Activated CD4-positive, alpha-beta T cell treated with anti-CD3 and anti-CD28 coated beads for 36 hours (primary cell): Measurements from ENCODE around the gene PCNT. TPM values are rescaled to one million over a fixed set of nuclear protein-coding genes. Genes with fewer than 3 reads are reported as not detected.
A peak's percentile ranks its signal among the peaks of the same experiment; 100 is the strongest.

Experiments
- ATAC-seq: fragments of 200-7000 bp; cut with Tn5 transposase; one replicate; pipeline ENCODE4 v1.10.0; 2021; ENCODE audit warnings: mild to moderate bottlenecking, moderate library complexity
- CTCF ChIA-PET: fragments of 350-600 bp; sonication (Branson Sonifier 250); formaldehyde crosslinking; loops from one replicate; lab custom pipeline; 2021; ENCODE audit warnings: antibody characterized with exemption; lab: Charles Lee
- POLR2A ChIA-PET: fragments of 350-600 bp; sonication (Branson Sonifier 250); formaldehyde crosslinking; loops from one replicate; lab custom pipeline; 2021; ENCODE audit warnings: antibody characterized with exemption, inconsistent platforms; lab: Charles Lee
- DNase-seq: peaks from one replicate; pipeline ENCODE4 v3.0.0-alpha.2; 2020
- H3K27ac Mint-ChIP-seq: one replicate; pipeline ENCODE4 v1.8.0; 2021; ENCODE audit warnings: mixed read lengths
- H3K27me3 Mint-ChIP-seq: one replicate; pipeline ENCODE4 v1.8.0; 2021; ENCODE audit warnings: mixed read lengths
- H3K36me3 Mint-ChIP-seq: one replicate; pipeline ENCODE4 v1.8.0; 2021; ENCODE audit warnings: low read depth, mixed read lengths
- H3K4me1 Mint-ChIP-seq: one replicate; pipeline ENCODE4 v1.8.0; 2021; ENCODE audit warnings: mixed read lengths
- H3K4me3 Mint-ChIP-seq: one replicate; pipeline ENCODE4 v1.8.0; 2021; ENCODE audit warnings: mild to moderate bottlenecking, moderate library complexity, mixed read lengths
- H3K9me3 Mint-ChIP-seq: one replicate; pipeline ENCODE4 v1.8.0; 2021; ENCODE audit warnings: low read depth, mixed read lengths
- intact Hi-C, 2 experiments: fragments of 100-400 bp; cut with DNase I in 1 of 2; cut with micrococcal nuclease in 1 of 2; formaldehyde crosslinking; loops; one replicate each; pipeline versions ENCODE4 v1.14.2 to v1.15.1; 2022 to 2024; cut with DNase I, micrococcal nuclease
- total RNA-seq, 2 experiments: library from RNA; stranded (reverse); gene quantifications; one replicate each; pipeline ENCODE4 v1.2.3, GENCODE V29; 2021

Gene PCNT
- total RNA-seq, 2 experiments from 2014 or later = 46.5 to 47.7 TPM

DNA sequence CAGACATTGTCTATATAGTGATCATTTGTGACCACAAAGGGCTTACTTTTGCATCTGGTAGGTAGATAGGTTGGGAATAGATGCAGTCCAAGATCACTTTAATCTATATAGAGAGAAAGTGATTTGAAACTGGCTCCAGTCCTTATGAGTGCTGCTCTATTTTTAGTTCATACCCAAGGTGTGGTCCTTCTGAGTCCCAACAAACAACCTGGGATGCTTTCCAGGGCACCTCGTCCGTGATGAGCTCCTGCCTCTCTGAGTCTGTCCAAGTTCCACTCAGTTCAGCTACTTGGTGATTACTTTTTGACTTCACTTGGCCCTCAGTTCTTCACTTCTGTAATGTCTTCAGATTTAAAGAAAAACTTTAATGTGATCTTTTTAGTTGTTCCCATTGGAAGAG lies 155.0 kb downstream of the PCNT start:
- Mint-ChIP-seq H3K4me3 (no peak overlapping the region), H3K36me3 (peaks cover 12% of the 10 kb centered on the region), H3K9me3 (no peaks in the 10 kb centered on the region), H3K27ac (no peak overlapping the region), H3K27me3 (no peaks in the 10 kb centered on the region), H3K4me1 (peaks cover 25% of the 10 kb centered on the region)
- ChIA-PET CTCF (interaction anchor here (0.7 kb wide), 1 partner anchor 11 kb away, joined by 3 read pairs; no protein-coding TSS in a partner anchor), POLR2A (no interaction called here)
- ATAC-seq (no peak), DNase-seq (no peak)
- intact Hi-C loops = no loop called here

DNA sequence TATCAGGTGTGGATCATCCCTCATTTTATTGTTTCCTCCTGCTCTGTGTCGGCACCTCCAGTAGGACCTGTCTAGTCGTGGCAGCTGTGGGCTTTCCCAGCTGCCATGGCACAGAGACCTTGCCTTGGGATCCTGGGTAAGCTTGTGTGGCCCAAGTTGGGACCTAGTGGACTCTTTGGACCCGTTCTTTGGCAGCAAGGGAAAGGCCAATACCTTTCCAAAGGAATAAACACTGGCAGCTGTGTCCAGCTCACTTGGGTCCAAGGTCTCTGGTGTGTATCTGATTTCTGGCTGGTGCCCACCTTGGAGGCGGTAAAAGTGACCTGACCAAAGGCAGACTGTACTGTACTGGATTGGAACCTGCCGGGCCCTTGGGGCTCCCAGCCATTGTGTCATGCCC lies 156.5 kb downstream of the PCNT start:
- Mint-ChIP-seq H3K9me3 (no peaks in the 10 kb centered on the region), H3K27ac (no peak overlapping the region), H3K4me3 (no peak overlapping the region), H3K36me3 (peaks cover 21% of the 10 kb centered on the region), H3K27me3 (no peaks in the 10 kb centered on the region), H3K4me1 (peaks cover 15% of the 10 kb centered on the region)
- no peak for DNase-seq
- intact Hi-C loops = no loop called here
- no peak for ATAC-seq
- ChIA-PET POLR2A (interaction anchor here (0.6 kb wide), 1 partner anchor 337 kb away, joined by 3 read pairs; no protein-coding TSS in a partner anchor), CTCF (no interaction called here)

DNA sequence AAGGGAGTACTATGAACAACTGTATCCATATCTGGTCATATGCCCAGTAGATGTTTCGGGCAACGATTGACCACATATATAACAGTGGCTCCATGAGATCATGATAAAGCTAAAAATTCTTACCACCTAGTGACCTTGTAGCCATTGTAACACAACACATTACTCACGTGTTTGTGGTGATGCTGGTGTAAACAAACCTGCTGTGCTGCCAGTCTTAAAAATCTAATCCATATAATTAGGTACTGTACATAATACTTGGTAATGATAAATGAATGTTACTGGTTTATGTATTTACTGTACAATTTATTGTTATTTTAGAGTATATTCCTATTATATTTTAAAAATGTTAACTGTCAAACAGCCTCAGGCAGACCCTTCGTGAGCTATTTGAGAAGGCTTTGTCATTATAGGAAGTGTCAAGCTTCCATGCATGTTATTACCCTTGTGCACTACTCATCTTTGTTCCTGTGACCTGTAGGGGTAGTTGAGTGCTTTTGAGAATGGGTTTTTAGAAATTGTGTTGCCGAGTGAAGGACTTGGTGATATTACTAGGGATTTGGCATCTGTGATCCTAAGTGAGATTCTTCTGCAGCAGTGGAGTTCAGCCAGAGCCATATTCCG lies 158.4 kb downstream of the PCNT start:
- Mint-ChIP-seq H3K9me3 (no peaks in the 10 kb centered on the region), H3K36me3 (peaks cover 17% of the 10 kb centered on the region), H3K27ac (no peak overlapping the region), H3K4me3 (no peak overlapping the region), H3K4me1 (peaks cover 15% of the 10 kb centered on the region), H3K27me3 (no peaks in the 10 kb centered on the region)
- ChIA-PET CTCF (no interaction called here), POLR2A (no interaction called here)
- DNase-seq = no peak
- no peak for ATAC-seq
- intact Hi-C loops = no loop called here

DNA sequence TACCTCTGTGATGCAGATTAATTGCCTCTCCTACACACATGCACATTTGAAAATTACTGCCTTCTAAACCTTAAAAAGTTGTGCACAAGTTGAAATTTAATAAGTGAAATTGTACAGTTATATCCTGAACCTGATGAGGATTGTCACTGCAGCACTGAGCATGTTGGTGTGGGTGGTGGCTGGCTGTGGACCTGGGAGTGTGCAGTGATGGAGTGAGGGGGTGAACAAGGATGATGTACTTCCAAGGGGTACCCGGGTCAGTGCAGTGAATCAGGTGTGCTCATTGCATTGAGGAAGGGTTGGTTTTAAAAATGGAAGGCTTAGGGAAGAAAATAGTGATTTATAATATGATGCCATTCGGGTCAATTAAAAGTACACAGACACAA lies 158.9 kb downstream of the PCNT start:
- intact Hi-C loops = no loop called here
- no peak overlapping the region for H3K27ac Mint-ChIP-seq
- POLR2A ChIA-PET = interaction anchor here (0.6 kb wide), 1 partner anchor 161 kb away, joined by 6 read pairs; no protein-coding TSS in a partner anchor

DNA sequence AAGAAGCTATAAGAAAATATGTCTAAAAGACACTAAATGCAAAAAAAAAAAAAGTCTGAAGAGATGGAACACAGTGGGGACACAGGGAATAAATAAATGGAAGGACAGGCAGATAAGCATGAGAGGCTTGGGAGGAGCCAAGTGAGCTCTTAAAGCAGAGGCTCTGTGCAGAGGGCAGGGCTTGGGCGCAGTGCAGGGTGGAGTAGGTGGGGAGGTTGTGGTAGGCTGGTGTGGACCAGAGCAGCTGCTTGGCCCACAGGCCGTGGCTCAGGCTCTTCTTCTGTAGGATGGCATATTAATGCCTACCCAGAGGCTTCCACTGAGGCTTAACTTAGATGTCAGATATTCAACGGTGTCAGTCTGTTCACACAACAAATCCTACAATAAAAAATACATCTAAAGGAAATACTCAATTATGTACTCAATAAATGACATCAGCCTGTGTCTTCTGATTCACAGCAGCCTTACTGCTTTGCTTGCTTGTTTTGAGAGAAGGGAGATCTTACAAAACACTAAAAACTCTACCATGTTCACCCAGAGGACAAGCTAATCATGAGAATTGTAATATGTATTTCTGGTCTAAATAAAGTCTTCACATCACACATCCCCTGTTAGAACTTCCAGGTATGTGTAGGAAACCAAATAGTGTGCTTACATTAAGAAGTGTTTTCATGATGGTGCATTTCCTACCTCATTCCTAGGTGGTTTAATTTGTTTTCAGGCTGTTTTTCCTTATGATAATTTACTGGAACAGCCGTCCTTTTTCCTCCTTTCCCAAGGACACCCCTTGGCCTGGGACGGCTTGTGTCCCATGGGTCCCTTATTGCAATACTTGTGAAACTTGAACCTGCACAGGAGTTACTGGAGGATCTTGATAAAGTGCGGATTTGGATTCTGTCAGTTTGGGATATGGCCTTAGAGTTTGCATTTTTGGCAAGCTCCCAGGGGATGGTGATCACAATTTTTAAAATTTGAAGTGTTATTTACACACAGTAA lies 159.6 kb downstream of the PCNT start:
- no peaks in the 10 kb centered on the region for H3K27me3 Mint-ChIP-seq
- ATAC-seq (peak; percentile 64), DNase-seq (no peak)
- intact Hi-C loops = no loop called here
- peaks cover 15% of the 10 kb centered on the region for H3K4me1 Mint-ChIP-seq
- H3K36me3 Mint-ChIP-seq = peaks cover 15% of the 10 kb centered on the region
- H3K9me3 Mint-ChIP-seq = no peaks in the 10 kb centered on the region
- no peak overlapping the region for H3K27ac Mint-ChIP-seq
- H3K4me3 Mint-ChIP-seq = no peak overlapping the region
- CTCF ChIA-PET = interaction anchor here (0.7 kb wide), 1 partner anchor 131 kb away, joined by 3 read pairs; no protein-coding TSS in a partner anchor
- POLR2A ChIA-PET = interaction anchor here (0.6 kb wide), 1 partner anchor 160 kb away, joined by 6 read pairs; no protein-coding TSS in a partner anchor

More for the DNA sequence above, 158.9 kb downstream of the PCNT start:
- Mint-ChIP-seq H3K36me3 (peaks cover 16% of the 10 kb centered on the region), H3K4me1 (peaks cover 15% of the 10 kb centered on the region), H3K9me3 (no peaks in the 10 kb centered on the region), H3K4me3 (no peak overlapping the region), H3K27me3 (no peaks in the 10 kb centered on the region)
- no peak for DNase-seq
- ATAC-seq = no peak
- CTCF ChIA-PET = no interaction called here

DNA sequence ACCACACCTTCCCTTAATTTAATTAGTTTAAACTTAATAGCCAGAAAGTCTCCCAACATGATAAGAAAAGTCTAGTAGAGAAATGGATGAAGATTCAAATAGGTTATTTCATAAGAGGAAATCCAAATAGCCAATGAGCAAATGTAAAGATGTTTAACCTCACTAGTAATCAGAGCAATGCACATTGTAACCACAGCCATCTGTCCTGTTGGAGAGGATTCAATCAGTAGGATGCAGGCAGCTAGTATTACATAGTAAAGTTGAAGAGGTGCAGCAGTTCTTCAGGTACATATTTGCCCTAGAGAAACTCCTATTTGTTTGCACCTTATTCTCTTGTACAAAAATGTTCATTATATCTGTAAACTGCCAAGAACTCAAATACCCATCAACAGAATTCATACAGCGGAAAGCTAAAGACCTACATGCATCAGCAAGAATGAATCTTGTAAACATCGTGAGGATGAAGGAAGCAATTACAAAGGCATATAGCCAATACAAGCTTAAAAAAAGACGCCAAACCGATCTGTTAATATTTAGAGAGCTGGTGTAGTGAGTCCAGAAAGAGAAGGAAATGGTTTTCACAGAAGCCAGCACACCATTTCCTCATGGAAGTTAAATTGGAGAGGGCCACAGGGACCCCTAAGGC lies 162.6 kb downstream of the PCNT start:
- no peaks in the 10 kb centered on the region for H3K27me3 Mint-ChIP-seq
- no peak overlapping the region for H3K27ac Mint-ChIP-seq
- H3K4me3 Mint-ChIP-seq = no peak overlapping the region
- peaks cover 15% of the 10 kb centered on the region for H3K4me1 Mint-ChIP-seq
- no peaks in the 10 kb centered on the region for H3K9me3 Mint-ChIP-seq
- CTCF ChIA-PET = interaction anchor here (0.8 kb wide), 1 partner anchor 12 kb away, joined by 3 read pairs; no protein-coding TSS in a partner anchor
- intact Hi-C loops = no loop called here
- H3K36me3 Mint-ChIP-seq = peaks cover 21% of the 10 kb centered on the region
- POLR2A ChIA-PET = no interaction called here
- no peak for ATAC-seq
- DNase-seq = no peak

DNA sequence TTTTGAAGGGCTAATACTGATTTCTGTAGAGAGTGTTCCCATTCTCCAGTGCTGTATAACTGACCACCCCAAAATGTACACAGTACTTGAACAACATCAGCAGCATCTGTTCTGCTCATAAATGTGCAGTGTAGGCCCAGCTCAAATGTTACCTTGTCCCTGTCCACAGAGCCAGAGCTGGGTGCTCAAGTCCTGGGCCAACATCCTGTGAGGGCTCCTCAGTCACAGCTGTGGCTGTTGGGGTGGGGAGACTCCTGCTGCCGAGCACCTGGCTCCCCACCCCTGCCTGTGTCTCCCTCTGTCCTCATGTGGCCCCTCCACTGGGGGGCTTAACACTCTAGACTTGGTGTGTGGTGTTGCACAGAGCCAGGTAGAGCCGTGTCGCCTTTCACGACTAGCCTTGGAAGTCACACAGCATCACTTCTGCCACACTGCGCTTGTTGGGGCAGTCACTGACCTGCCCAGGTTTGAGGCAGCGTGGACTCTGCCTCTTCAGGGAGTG lies 165.3 kb downstream of the PCNT start:
- CTCF ChIA-PET = interaction anchor here (0.9 kb wide), 1 partner anchor 10 kb away, joined by 3 read pairs; no protein-coding TSS in a partner anchor
- no peak for ATAC-seq
- POLR2A ChIA-PET = no interaction called here
- Mint-ChIP-seq H3K4me1 (no peaks in the 10 kb centered on the region), H3K36me3 (peaks cover 40% of the 10 kb centered on the region), H3K27ac (no peak overlapping the region), H3K4me3 (no peak overlapping the region), H3K27me3 (no peaks in the 10 kb centered on the region), H3K9me3 (peaks cover 3% of the 10 kb centered on the region)
- DNase-seq = no peak
- intact Hi-C loops = no loop called here

DNA sequence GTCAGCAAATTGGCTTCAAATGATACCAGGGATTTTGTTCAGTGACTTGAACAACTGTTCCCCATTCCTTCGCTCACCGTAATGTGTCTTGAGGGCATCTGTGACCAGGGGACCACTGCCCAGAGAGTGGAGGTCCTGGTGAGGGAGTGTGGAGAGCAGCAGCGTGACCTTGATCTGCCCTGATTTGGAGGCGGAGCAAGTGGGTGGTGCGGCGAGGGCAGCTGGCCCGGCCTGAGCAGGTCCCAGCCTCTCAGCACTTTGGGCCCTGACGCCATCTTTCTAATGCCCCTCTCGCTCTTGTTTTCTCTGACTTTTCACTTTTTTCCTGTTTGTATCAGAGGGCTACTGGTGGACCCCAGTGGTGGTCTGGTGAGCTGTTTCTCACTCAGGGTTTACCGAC lies 165.8 kb downstream of the PCNT start:
- Mint-ChIP-seq H3K4me1 (peaks cover 3% of the 10 kb centered on the region), H3K4me3 (no peak overlapping the region), H3K27ac (no peak overlapping the region), H3K9me3 (peaks cover 3% of the 10 kb centered on the region), H3K27me3 (no peaks in the 10 kb centered on the region), H3K36me3 (peaks cover 44% of the 10 kb centered on the region)
- ATAC-seq = no peak
- CTCF ChIA-PET = interaction anchor here (0.8 to 0.9 kb wide), 2 partner anchors 11 to 18 kb away, joined by 3 to 4 read pairs; no protein-coding TSS in a partner anchor
- POLR2A ChIA-PET = no interaction called here
- intact Hi-C loops = no loop called here
- no peak for DNase-seq

DNA sequence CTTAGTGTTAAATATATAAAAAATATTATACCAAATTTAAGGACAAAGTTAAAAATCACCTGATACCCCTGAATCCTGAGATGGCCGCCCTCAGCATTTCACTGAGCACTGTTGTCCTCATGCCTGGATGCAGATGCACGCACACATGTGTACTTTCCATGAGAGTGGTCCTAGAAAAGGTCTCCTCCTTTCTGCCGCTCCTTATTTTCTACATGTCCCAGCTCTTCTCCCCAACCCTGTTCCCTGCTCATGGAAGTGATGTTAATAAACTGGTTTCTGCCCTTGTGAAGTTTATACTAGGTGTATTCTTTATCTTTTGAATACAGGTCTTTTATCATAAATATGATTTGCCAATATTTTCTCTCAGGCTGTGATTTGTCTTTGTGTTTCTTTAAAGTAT lies 167.6 kb downstream of the PCNT start:
- ATAC-seq (no peak), DNase-seq (no peak)
- Mint-ChIP-seq H3K4me1 (peaks cover 3% of the 10 kb centered on the region), H3K4me3 (no peak overlapping the region), H3K27ac (no peak overlapping the region), H3K36me3 (peaks cover 41% of the 10 kb centered on the region), H3K27me3 (no peaks in the 10 kb centered on the region), H3K9me3 (peaks cover 3% of the 10 kb centered on the region)
- ChIA-PET CTCF (interaction anchor here (0.6 to 1.5 kb wide), 2 partner anchors 9 to 234 kb away, joined by 4 read pairs; no protein-coding TSS in a partner anchor), POLR2A (no interaction called here)
- intact Hi-C loops = no loop called here

DNA sequence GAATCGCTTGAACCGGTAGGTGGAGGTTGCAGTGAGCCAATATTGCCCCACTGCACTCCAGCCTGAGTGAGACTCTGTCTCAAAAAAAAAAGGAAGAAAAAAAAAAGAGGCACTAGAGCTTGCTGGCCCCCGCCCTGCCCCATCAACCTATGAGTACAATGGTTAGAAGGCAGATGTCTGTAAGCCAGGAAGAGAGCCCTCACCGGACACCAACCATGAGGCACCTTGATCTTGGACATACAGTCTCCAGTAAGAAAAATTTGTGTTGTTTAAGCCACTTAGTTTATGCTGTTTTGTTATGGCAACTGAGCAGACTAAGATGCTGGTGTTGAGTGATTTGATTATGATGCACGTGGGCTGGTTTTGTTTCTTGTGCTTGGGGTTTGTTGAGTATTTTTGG lies 168.9 kb downstream of the PCNT start:
- peaks cover 3% of the 10 kb centered on the region for H3K4me1 Mint-ChIP-seq
- no peak for DNase-seq
- intact Hi-C loops = no loop called here
- no peaks in the 10 kb centered on the region for H3K27me3 Mint-ChIP-seq
- ChIA-PET POLR2A (no interaction called here), CTCF (no interaction called here)
- H3K9me3 Mint-ChIP-seq = peaks cover 3% of the 10 kb centered on the region
- ATAC-seq = no peak
- peaks cover 40% of the 10 kb centered on the region for H3K36me3 Mint-ChIP-seq
- H3K4me3 Mint-ChIP-seq = no peak overlapping the region
- H3K27ac Mint-ChIP-seq = no peak overlapping the region

DNA sequence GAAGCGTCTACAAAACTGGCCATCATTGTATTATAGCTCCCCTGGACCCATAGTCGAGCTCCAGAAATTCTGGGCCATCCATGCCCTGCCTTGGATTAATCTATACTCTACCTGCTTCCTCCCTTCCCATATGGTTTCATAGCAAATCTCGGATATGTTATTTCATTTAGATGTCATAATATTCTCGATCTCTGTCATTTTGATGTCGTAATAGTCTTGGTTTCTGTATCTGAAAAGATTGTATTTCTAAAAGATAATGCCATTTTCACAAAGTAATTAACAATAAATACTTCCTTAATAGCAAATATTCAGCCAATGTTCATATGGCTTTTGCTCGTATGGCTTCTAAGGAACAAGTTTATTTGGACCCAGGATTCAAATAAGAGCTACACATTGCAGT lies 169.9 kb downstream of the PCNT start:
- intact Hi-C loops = no loop called here
- no peak overlapping the region for H3K27ac Mint-ChIP-seq
- H3K9me3 Mint-ChIP-seq = peaks cover 3% of the 10 kb centered on the region
- DNase-seq (no peak), ATAC-seq (no peak)
- peaks cover 3% of the 10 kb centered on the region for H3K4me1 Mint-ChIP-seq
- ChIA-PET POLR2A (interaction anchor here (0.8 kb wide), 1 partner anchor 19 kb away, joined by 3 read pairs; no protein-coding TSS in a partner anchor), CTCF (no interaction called here)
- no peaks in the 10 kb centered on the region for H3K27me3 Mint-ChIP-seq
- no peak overlapping the region for H3K4me3 Mint-ChIP-seq
- H3K36me3 Mint-ChIP-seq = peaks cover 45% of the 10 kb centered on the region
